ENCODE measurements around the gene MINAR1.

DNA sequence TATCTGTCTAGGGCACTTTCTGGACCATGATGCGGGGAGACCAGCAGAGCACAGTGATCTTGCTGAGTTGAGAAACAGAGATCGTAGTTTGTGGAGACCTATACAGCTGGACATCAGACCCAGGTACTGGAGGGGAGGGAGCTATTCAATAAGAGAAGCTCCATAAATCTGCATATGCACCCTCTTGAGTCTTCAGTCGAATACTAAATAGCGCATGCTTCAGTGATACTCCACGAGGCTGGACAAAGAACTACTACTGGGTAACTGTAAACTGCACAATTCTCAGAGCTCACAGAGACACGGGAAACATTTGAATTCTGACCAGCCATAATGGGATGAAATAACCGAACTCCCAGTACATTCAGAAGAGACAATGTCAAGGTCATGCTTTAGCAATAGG is 49.7 kb downstream of the MINAR1 start:
- TF ChIP-seq YY1 (tag by site-specific recombination; IDR thresholded peaks at IDR 0.05): no peak
- TF ChIP-seq, protein P1, sequence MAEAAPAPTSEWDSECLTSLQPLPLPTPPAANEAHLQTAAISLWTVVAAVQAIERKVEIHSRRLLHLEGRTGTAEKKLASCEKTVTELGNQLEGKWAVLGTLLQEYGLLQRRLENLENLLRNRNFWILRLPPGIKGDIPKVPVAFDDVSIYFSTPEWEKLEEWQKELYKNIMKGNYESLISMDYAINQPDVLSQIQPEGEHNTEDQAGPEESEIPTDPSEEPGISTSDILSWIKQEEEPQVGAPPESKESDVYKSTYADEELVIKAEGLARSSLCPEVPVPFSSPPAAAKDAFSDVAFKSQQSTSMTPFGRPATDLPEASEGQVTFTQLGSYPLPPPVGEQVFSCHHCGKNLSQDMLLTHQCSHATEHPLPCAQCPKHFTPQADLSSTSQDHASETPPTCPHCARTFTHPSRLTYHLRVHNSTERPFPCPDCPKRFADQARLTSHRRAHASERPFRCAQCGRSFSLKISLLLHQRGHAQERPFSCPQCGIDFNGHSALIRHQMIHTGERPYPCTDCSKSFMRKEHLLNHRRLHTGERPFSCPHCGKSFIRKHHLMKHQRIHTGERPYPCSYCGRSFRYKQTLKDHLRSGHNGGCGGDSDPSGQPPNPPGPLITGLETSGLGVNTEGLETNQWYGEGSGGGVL (tag by site-specific recombination; IDR thresholded peaks at IDR 0.05): no peak
- no peak for TF ChIP-seq REPIN1 (tag by site-specific recombination; IDR thresholded peaks at IDR 0.05; ENCODE audit: low read depth)
- TF ChIP-seq, protein P2, sequence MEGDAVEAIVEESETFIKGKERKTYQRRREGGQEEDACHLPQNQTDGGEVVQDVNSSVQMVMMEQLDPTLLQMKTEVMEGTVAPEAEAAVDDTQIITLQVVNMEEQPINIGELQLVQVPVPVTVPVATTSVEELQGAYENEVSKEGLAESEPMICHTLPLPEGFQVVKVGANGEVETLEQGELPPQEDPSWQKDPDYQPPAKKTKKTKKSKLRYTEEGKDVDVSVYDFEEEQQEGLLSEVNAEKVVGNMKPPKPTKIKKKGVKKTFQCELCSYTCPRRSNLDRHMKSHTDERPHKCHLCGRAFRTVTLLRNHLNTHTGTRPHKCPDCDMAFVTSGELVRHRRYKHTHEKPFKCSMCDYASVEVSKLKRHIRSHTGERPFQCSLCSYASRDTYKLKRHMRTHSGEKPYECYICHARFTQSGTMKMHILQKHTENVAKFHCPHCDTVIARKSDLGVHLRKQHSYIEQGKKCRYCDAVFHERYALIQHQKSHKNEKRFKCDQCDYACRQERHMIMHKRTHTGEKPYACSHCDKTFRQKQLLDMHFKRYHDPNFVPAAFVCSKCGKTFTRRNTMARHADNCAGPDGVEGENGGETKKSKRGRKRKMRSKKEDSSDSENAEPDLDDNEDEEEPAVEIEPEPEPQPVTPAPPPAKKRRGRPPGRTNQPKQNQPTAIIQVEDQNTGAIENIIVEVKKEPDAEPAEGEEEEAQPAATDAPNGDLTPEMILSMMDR (tag by site-specific recombination; IDR thresholded peaks at IDR 0.05): no peak
- TF ChIP-seq, protein P3, sequence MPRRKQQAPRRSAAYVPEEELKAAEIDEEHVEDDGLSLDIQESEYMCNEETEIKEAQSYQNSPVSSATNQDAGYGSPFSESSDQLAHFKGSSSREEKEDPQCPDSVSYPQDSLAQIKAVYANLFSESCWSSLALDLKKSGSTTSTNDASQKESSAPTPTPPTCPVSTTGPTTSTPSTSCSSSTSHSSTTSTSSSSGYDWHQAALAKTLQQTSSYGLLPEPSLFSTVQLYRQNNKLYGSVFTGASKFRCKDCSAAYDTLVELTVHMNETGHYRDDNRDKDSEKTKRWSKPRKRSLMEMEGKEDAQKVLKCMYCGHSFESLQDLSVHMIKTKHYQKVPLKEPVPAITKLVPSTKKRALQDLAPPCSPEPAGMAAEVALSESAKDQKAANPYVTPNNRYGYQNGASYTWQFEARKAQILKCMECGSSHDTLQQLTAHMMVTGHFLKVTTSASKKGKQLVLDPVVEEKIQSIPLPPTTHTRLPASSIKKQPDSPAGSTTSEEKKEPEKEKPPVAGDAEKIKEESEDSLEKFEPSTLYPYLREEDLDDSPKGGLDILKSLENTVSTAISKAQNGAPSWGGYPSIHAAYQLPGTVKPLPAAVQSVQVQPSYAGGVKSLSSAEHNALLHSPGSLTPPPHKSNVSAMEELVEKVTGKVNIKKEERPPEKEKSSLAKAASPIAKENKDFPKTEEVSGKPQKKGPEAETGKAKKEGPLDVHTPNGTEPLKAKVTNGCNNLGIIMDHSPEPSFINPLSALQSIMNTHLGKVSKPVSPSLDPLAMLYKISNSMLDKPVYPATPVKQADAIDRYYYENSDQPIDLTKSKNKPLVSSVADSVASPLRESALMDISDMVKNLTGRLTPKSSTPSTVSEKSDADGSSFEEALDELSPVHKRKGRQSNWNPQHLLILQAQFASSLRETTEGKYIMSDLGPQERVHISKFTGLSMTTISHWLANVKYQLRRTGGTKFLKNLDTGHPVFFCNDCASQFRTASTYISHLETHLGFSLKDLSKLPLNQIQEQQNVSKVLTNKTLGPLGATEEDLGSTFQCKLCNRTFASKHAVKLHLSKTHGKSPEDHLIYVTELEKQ (tag by site-specific recombination; IDR thresholded peaks at IDR 0.05; ENCODE audit: borderline replicate concordance): no peak
- no peak for TF ChIP-seq ZNF114 (tag by site-specific recombination; IDR thresholded peaks at IDR 0.05)
- no peak for TF ChIP-seq ZBTB7A (tag by site-specific recombination; IDR thresholded peaks at IDR 0.05; ENCODE audit: low read depth)
- TF ChIP-seq ZNF791 (tag by site-specific recombination; IDR thresholded peaks at IDR 0.05): no peak
- TF ChIP-seq EGR2 (tag by site-specific recombination; IDR thresholded peaks at IDR 0.05; ENCODE audit: low read depth): no peak
- TF ChIP-seq GFI1B (tag by site-specific recombination; IDR thresholded peaks at IDR 0.05): no peak
- no peak for TF ChIP-seq ZNF169 (tag by site-specific recombination; IDR thresholded peaks at IDR 0.05)
- TF ChIP-seq ZNF423 (tag by site-specific recombination; IDR thresholded peaks at IDR 0.05): no peak
- TF ChIP-seq, protein P4, sequence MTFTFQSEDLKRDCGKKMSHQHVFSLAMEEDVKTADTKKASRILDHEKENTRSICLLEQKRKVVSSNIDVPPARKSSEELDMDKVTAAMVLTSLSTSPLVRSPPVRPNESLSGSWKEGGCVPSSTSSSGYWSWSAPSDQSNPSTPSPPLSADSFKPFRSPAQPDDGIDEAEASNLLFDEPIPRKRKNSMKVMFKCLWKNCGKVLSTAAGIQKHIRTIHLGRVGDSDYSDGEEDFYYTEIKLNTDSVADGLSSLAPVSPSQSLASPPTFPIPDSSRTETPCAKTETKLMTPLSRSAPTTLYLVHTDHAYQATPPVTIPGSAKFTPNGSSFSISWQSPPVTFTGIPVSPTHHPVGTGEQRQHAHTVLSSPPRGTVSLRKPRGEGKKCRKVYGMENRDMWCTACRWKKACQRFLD (tag by site-specific recombination; IDR thresholded peaks at IDR 0.05): no peak
- TF ChIP-seq KLF10 (tag by site-specific recombination; IDR thresholded peaks at IDR 0.05): no peak

Measured in HEK293 (cell line).